HEK293 (cell line): ENCODE results near the gene CCDC201.
A peak's percentile ranks its signal among the peaks of the same experiment; 100 is the strongest.

Source experiments
- CTCF ChIA-PET: fragments of 350-600 bp; formaldehyde crosslinking; extraction: SDS; loops from one replicate; lab custom pipeline; 2021; ENCODE audit warnings: antibody characterized with exemption; lab: Yijun Ruan, JAX
- POLR2A ChIA-PET: fragments of 300-600 bp; formaldehyde crosslinking; extraction: SDS; loops from one replicate; lab custom pipeline; 2020; ENCODE audit warnings: antibody characterized with exemption, inconsistent platforms; lab: Yijun Ruan, JAX
- H3K27ac ChIP-seq: fragments of 200-500 bp; sonication (Bioruptor generic); 2 replicates; pipeline ENCODE4 v1.5.1; 2014; ENCODE audit warnings: low read depth, low read length, control low read depth, inconsistent platforms; ENCODE audit errors: extremely low read depth
- H3K36me3 ChIP-seq, 2 experiments: fragments of 200-500 bp in 1 of 2; sonication (Bioruptor generic) in 1 of 2; 1 replicate in 1 of 2; 2 replicates in 1 of 2; pipeline ENCODE4 v1.5.1; 2014 to 2017; ENCODE audit warnings: inconsistent platforms in 2 of 2, low read length in 2 of 2; ENCODE audit not compliant: control insufficient read depth in 2 of 2, insufficient read depth in 1 of 2
- H3K4me1 ChIP-seq: fragments of 200-500 bp; sonication (Bioruptor generic); 2 replicates; pipeline ENCODE4 v1.5.1; 2014; ENCODE audit warnings: mild to moderate bottlenecking, low read length, inconsistent platforms; ENCODE audit not compliant: control insufficient read depth, insufficient read depth
- H3K4me3 ChIP-seq: 2 replicates; pipeline ENCODE4 v1.5.1; 2011; ENCODE audit warnings: low read depth, mild to moderate bottlenecking, control low read depth, low read length, moderate library complexity
- H3K9me3 ChIP-seq: fragments of 200-500 bp; sonication (Bioruptor generic); 2 replicates; pipeline ENCODE4 v1.5.1; 2014; ENCODE audit warnings: low read depth, low read length, inconsistent platforms; ENCODE audit not compliant: control insufficient read depth, insufficient read depth
- GLI2 ChIP-seq: fragments of 450-650 bp; formaldehyde crosslinking; IDR thresholded peaks from 2 replicates; pipeline ENCODE4; 2017; ENCODE audit warnings: missing biosample characterization, missing genetic modification characterization, low read depth, borderline replicate concordance
- SCRT1 ChIP-seq: fragments of 450-650 bp; formaldehyde crosslinking; IDR thresholded peaks from 2 replicates; pipeline ENCODE4 v1.5.1; 2016; ENCODE audit warnings: missing biosample characterization, missing genetic modification characterization, borderline replicate concordance
- SCRT2 ChIP-seq: fragments of 450-650 bp; formaldehyde crosslinking; IDR thresholded peaks from 2 replicates; pipeline ENCODE4 v1.5.1; 2016; ENCODE audit warnings: missing biosample characterization, missing genetic modification characterization
- ZBTB21 ChIP-seq: fragments of 450-650 bp; formaldehyde crosslinking; IDR thresholded peaks from 2 replicates; pipeline ENCODE4 v1.5.1; 2017; ENCODE audit warnings: missing biosample characterization, missing genetic modification characterization
- ZNF174 ChIP-seq: fragments of 450-650 bp; formaldehyde crosslinking; IDR thresholded peaks from 2 replicates; pipeline ENCODE4 v1.5.0; 2017; ENCODE audit warnings: missing biosample characterization, mild to moderate bottlenecking, missing genetic modification characterization
- ZNF26 ChIP-seq: fragments of 450-650 bp; formaldehyde crosslinking; IDR thresholded peaks from 2 replicates; pipeline ENCODE4 v1.5.1; 2016; ENCODE audit warnings: missing biosample characterization, missing genetic modification characterization
- ZNF280D ChIP-seq: fragments of 450-650 bp; formaldehyde crosslinking; IDR thresholded peaks from 2 replicates; pipeline ENCODE4 v1.5.1; 2016; ENCODE audit warnings: missing biosample characterization, missing genetic modification characterization
- ZNF302 ChIP-seq: fragments of 450-650 bp; formaldehyde crosslinking; IDR thresholded peaks from 2 replicates; pipeline ENCODE4 v1.5.1; 2016; ENCODE audit warnings: missing biosample characterization, missing genetic modification characterization, low read depth
- ZNF335 ChIP-seq: fragments of 450-650 bp; formaldehyde crosslinking; conservative IDR thresholded peaks from 2 replicates; pipeline ENCODE4 v1.5.1; 2016; ENCODE audit warnings: missing biosample characterization, missing genetic modification characterization
- ZNF341 ChIP-seq: fragments of 450-650 bp; formaldehyde crosslinking; IDR thresholded peaks from 2 replicates; pipeline ENCODE4; 2016; ENCODE audit warnings: low read depth, missing biosample characterization, missing genetic modification characterization
- ZNF398 ChIP-seq: fragments of 450-650 bp; formaldehyde crosslinking; IDR thresholded peaks from 2 replicates; pipeline ENCODE4 v1.5.1; 2017; ENCODE audit warnings: missing biosample characterization, missing genetic modification characterization
- ZNF48 ChIP-seq: fragments of 450-650 bp; formaldehyde crosslinking; IDR thresholded peaks from 2 replicates; pipeline ENCODE4 v1.5.1; 2016; ENCODE audit warnings: missing biosample characterization, missing genetic modification characterization
- ZNF514 ChIP-seq: fragments of 450-650 bp; formaldehyde crosslinking; IDR thresholded peaks from 2 replicates; pipeline ENCODE4 v1.5.1; 2016; ENCODE audit warnings: missing biosample characterization, missing genetic modification characterization
- ZNF549 ChIP-seq: fragments of 450-650 bp; IDR thresholded peaks from 2 replicates; pipeline ENCODE4 v1.5.1; 2018; ENCODE audit warnings: missing biosample characterization, missing genetic modification characterization, mild to moderate bottlenecking, inconsistent platforms, moderate library complexity
- ZNF621 ChIP-seq: fragments of 450-650 bp; formaldehyde crosslinking; IDR thresholded peaks from 2 replicates; pipeline ENCODE4 v1.5.1; 2017; ENCODE audit warnings: missing biosample characterization, missing genetic modification characterization
- ZNF654 ChIP-seq: fragments of 450-650 bp; formaldehyde crosslinking; IDR thresholded peaks from 2 replicates; pipeline ENCODE4 v1.5.1; 2016; ENCODE audit warnings: low read depth, missing biosample characterization, missing genetic modification characterization
- ZNF670 ChIP-seq: fragments of 450-650 bp; formaldehyde crosslinking; IDR thresholded peaks from 2 replicates; pipeline ENCODE4 v1.5.1; 2016; ENCODE audit warnings: missing biosample characterization, missing genetic modification characterization, low read depth
- ZXDB ChIP-seq: fragments of 450-650 bp; formaldehyde crosslinking; IDR thresholded peaks from 2 replicates; pipeline ENCODE4 v1.5.1; 2016; ENCODE audit warnings: missing biosample characterization, missing genetic modification characterization
- TF ChIP-seq, protein P1 (sequence below): fragments of 450-650 bp; formaldehyde crosslinking; IDR thresholded peaks from 2 replicates; pipeline ENCODE4 v1.5.1; 2016; ENCODE audit warnings: missing biosample characterization, missing genetic modification characterization
- TF ChIP-seq, protein P2 (sequence below): fragments of 450-650 bp; IDR thresholded peaks from 2 replicates; pipeline ENCODE4 v1.5.1; 2018; ENCODE audit warnings: missing biosample characterization, missing genetic modification characterization
- TF ChIP-seq, protein P3 (sequence below): fragments of 450-650 bp; formaldehyde crosslinking; IDR thresholded peaks from 2 replicates; pipeline ENCODE4 v1.5.0; 2017; ENCODE audit warnings: missing biosample characterization, missing genetic modification characterization, borderline replicate concordance

Gene CCDC201

GRCh38 chr7:45873035-45873354, at the start of gene CCDC201:
CCDC201 (minus strand) TSS chr7:45873082; CDS start chr7:45873007, 75 bp downstream.
- Histone ChIP-seq H3K4me1 (no peaks in the 10 kb centered on the region), H3K4me3 (no peak within 1 kb of the TSS), H3K27ac (no peak within 1 kb of the TSS), H3K9me3 (no peaks in the 10 kb centered on the region), H3K36me3 (no peaks in the 10 kb centered on the region)
- TF ChIP-seq GLI2 (tag by site-specific recombination) (no peak), ZNF335 (no peak), ZNF514 (no peak), ZNF549 (tag by site-specific recombination) (no peak), ZNF48 (tag by site-specific recombination) (no peak), ZNF174 (tag by site-specific recombination) (no peak), ZNF302 (tag by site-specific recombination) (no peak), ZNF341 (no peak), ZNF670 (tag by site-specific recombination) (no peak)
- TF ChIP-seq, protein P1, sequence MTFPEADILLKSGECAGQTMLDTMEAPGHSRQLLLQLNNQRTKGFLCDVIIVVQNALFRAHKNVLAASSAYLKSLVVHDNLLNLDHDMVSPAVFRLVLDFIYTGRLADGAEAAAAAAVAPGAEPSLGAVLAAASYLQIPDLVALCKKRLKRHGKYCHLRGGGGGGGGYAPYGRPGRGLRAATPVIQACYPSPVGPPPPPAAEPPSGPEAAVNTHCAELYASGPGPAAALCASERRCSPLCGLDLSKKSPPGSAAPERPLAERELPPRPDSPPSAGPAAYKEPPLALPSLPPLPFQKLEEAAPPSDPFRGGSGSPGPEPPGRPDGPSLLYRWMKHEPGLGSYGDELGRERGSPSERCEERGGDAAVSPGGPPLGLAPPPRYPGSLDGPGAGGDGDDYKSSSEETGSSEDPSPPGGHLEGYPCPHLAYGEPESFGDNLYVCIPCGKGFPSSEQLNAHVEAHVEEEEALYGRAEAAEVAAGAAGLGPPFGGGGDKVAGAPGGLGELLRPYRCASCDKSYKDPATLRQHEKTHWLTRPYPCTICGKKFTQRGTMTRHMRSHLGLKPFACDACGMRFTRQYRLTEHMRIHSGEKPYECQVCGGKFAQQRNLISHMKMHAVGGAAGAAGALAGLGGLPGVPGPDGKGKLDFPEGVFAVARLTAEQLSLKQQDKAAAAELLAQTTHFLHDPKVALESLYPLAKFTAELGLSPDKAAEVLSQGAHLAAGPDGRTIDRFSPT (tag by site-specific recombination), result no peak
- TF ChIP-seq, protein P2, sequence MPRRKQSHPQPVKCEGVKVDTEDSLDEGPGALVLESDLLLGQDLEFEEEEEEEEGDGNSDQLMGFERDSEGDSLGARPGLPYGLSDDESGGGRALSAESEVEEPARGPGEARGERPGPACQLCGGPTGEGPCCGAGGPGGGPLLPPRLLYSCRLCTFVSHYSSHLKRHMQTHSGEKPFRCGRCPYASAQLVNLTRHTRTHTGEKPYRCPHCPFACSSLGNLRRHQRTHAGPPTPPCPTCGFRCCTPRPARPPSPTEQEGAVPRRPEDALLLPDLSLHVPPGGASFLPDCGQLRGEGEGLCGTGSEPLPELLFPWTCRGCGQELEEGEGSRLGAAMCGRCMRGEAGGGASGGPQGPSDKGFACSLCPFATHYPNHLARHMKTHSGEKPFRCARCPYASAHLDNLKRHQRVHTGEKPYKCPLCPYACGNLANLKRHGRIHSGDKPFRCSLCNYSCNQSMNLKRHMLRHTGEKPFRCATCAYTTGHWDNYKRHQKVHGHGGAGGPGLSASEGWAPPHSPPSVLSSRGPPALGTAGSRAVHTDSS (tag by site-specific recombination), result no peak
- POLR2A ChIA-PET, result no interaction called here
- CTCF ChIA-PET, result interaction anchor here (1.0 kb wide), 1 partner anchor 11 kb away, joined by 4 read pairs; no protein-coding TSS in a partner anchor

DNA sequence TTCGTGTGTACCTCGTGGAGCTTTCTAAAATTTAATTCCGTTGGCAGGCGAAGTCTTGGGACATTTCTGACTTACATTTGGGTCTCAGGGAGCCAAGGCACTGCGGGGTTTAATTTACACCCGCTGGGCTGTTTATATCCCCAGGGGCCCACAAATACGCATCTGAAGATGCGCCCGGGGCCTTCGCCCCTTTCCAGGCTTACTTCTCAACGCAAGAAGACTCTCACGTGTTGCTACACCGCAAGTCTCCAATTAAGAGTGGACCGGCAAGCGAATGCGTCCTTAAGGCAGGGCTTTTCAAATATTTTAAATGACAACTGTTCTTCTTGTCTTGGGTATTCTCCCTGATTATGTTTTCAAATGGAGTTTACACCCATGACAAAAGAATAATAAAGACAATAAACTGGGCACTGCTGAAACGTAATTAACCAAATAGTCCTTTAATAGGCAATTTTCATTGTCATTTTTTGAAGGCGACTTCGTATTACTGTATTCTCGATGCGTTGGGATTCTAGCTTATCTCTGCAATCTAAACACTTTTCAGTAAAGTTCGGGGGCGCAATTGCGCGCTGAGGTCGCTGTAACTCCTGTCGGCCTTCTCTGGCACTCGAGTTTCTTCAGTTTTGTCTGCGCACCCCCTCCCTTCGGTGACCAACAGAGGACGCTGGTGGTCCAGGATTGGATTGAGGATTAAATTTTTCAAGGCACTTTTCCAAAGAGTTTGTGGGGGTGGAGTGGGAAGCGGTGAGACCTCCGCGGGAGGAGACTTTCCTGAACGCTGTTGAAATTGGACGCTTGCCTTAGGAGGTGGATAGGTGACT, 49.0 kb upstream of the CCDC201 start:
- POLR2A ChIA-PET, result no interaction called here
- no peaks in the 10 kb centered on the region for H3K9me3 ChIP-seq
- H3K27ac ChIP-seq, result no peak overlapping the region
- peak overlapping the region; percentile 57; the same call in 1 of the 2 replicates for H3K4me3 ChIP-seq
- CTCF ChIA-PET, result interaction anchor here (0.6 to 3.9 kb wide), 77 partner anchors 7 to 1406 kb away, joined by 3 to 26 read pairs (median 4); partner anchors contain the start of gene IGFBP1
- peaks cover 3% of the 10 kb centered on the region; the same call in 1 of the 2 replicates for H3K4me1 ChIP-seq
- no peaks in the 10 kb centered on the region for H3K36me3 ChIP-seq
- TF ChIP-seq ZNF26 (no peak), ZNF280D (tag by site-specific recombination) (no peak), ZBTB21 (tag by site-specific recombination) (no peak), ZXDB (tag by site-specific recombination) (no peak), ZNF654 (peak; percentile 62), ZNF621 (tag by site-specific recombination) (no peak), SCRT1 (tag by site-specific recombination) (no peak), ZNF398 (tag by site-specific recombination) (no peak), SCRT2 (tag by site-specific recombination) (no peak)
- TF ChIP-seq, protein P3, sequence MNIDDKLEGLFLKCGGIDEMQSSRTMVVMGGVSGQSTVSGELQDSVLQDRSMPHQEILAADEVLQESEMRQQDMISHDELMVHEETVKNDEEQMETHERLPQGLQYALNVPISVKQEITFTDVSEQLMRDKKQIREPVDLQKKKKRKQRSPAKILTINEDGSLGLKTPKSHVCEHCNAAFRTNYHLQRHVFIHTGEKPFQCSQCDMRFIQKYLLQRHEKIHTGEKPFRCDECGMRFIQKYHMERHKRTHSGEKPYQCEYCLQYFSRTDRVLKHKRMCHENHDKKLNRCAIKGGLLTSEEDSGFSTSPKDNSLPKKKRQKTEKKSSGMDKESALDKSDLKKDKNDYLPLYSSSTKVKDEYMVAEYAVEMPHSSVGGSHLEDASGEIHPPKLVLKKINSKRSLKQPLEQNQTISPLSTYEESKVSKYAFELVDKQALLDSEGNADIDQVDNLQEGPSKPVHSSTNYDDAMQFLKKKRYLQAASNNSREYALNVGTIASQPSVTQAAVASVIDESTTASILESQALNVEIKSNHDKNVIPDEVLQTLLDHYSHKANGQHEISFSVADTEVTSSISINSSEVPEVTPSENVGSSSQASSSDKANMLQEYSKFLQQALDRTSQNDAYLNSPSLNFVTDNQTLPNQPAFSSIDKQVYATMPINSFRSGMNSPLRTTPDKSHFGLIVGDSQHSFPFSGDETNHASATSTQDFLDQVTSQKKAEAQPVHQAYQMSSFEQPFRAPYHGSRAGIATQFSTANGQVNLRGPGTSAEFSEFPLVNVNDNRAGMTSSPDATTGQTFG (tag by site-specific recombination), result no peak
